Neural cell (in vitro differentiated cells): ENCODE measurements around the gene LDB2. TPM values are rescaled to one million over a fixed set of nuclear protein-coding genes. Genes with fewer than 3 reads are reported as not detected.
A peak's percentile ranks its signal among the peaks of the same experiment; 100 is the strongest.

Experiments used
- H2AFZ ChIP-seq: fragments of 200-600, 300-800 bp; sonication (generic), shearing (Covaris generic); 2 replicates; pipeline ENCODE4 v1.6.0; 2014; ENCODE audit warnings: low read depth, mild to moderate bottlenecking, antibody characterized with exemption, low read length, moderate library complexity
- H3F3A ChIP-seq: fragments of 200-600 bp; shearing (Covaris generic); 2 replicates; pipeline ENCODE4 v1.6.1; 2016; ENCODE audit warnings: mild to moderate bottlenecking, moderate library complexity, mixed read lengths, antibody characterized with exemption, low read length; ENCODE audit not compliant: insufficient read depth, poor library complexity, severe bottlenecking
- H3K27ac ChIP-seq: fragments of 200-600, 300-800 bp; sonication (generic), shearing (Covaris generic); 2 replicates; pipeline ENCODE4 v1.5.1; 2014; ENCODE audit warnings: mild to moderate bottlenecking, low read length, moderate library complexity
- H3K27me3 ChIP-seq: fragments of 300-800, 200-600 bp; sonication (generic), shearing (Covaris generic); 2 replicates; pipeline ENCODE4 v1.6.0; 2014; ENCODE audit warnings: mild to moderate bottlenecking, low read depth, low read length, moderate library complexity; ENCODE audit not compliant: insufficient read depth
- H3K36me3 ChIP-seq: fragments of 300-800, 200-600 bp; sonication (generic), shearing (Covaris generic); 2 replicates; pipeline ENCODE4 v1.5.1; 2014; ENCODE audit warnings: mild to moderate bottlenecking, antibody characterized with exemption, low read length, moderate library complexity; ENCODE audit not compliant: insufficient read depth
- H3K4me2 ChIP-seq: fragments of 300-800, 200-600 bp; sonication (generic), shearing (Covaris generic); 2 replicates; pipeline ENCODE4 v1.6.0; 2014; ENCODE audit warnings: mild to moderate bottlenecking, low read length
- H3K4me3 ChIP-seq: fragments of 300-800, 200-600 bp; sonication (generic), shearing (Covaris generic); 2 replicates; pipeline ENCODE4 v1.5.1; 2014; ENCODE audit warnings: mild to moderate bottlenecking, low read length, moderate library complexity
- H3K79me2 ChIP-seq: fragments of 200-600 bp; shearing (Covaris generic); replicated peaks from 2 replicates; pipeline ENCODE4 v1.6.0; 2014; ENCODE audit warnings: mild to moderate bottlenecking, low read length, moderate library complexity; ENCODE audit not compliant: insufficient read depth
- H3K9ac ChIP-seq: fragments of 300-800, 200-600 bp; sonication (generic), shearing (Covaris generic); 2 replicates; pipeline ENCODE4 v1.6.1; 2016; ENCODE audit warnings: mild to moderate bottlenecking, low read length, mixed read lengths
- H3K9me2 ChIP-seq: fragments of 200-600 bp; shearing (Covaris generic); 2 replicates; pipeline ENCODE4 v1.6.1; 2016; ENCODE audit warnings: mild to moderate bottlenecking, low read length, mixed read lengths; ENCODE audit not compliant: insufficient read depth
- H3K9me3 ChIP-seq: fragments of 200-600, 300-800 bp; sonication (generic), shearing (Covaris generic); 2 replicates; pipeline ENCODE4 v1.6.1; 2016; ENCODE audit warnings: mild to moderate bottlenecking, mixed run types, low read length, moderate library complexity, mixed read lengths
- H4K20me1 ChIP-seq: fragments of 200-600 bp; shearing (Covaris generic); 2 replicates; pipeline ENCODE4 v1.6.1; 2016; ENCODE audit warnings: mild to moderate bottlenecking, mixed run types; ENCODE audit not compliant: insufficient read depth
- EP300 ChIP-seq: fragments of 450-650 bp; conservative IDR thresholded peaks from 2 replicates; pipeline ENCODE4 v1.6.1; 2014; ENCODE audit warnings: antibody characterized with exemption, mild to moderate bottlenecking, moderate library complexity; ENCODE audit not compliant: poor library complexity, severe bottlenecking
- EZH2 ChIP-seq: fragments of 200-600, 300-800 bp; shearing (Covaris generic), sonication (generic); IDR thresholded peaks from 2 replicates; pipeline ENCODE4 v1.6.1; 2014; ENCODE audit warnings: antibody characterized with exemption, low read length, borderline replicate concordance, mild to moderate bottlenecking; ENCODE audit not compliant: insufficient read depth, poor library complexity, severe bottlenecking
- MXI1 ChIP-seq: fragments of 450-650 bp; conservative IDR thresholded peaks from 2 replicates; pipeline ENCODE4 v1.6.1; 2014; ENCODE audit warnings: antibody characterized with exemption, mild to moderate bottlenecking; ENCODE audit not compliant: poor library complexity, severe bottlenecking
- POLR2AphosphoS5 ChIP-seq: IDR thresholded peaks from 2 replicates; pipeline ENCODE4 v1.6.1; 2012
- RAD21 ChIP-seq: fragments of 450-650 bp; conservative IDR thresholded peaks from 2 replicates; pipeline ENCODE4 v1.6.1; 2014; ENCODE audit warnings: antibody characterized with exemption, mild to moderate bottlenecking, moderate library complexity
- SMC3 ChIP-seq: fragments of 450-650 bp; conservative IDR thresholded peaks from 2 replicates; pipeline ENCODE4 v1.6.1; 2014; ENCODE audit warnings: antibody characterized with exemption, mild to moderate bottlenecking, moderate library complexity; ENCODE audit not compliant: poor library complexity
- TAF1 ChIP-seq: IDR thresholded peaks from 2 replicates; pipeline ENCODE4 v1.6.1; 2012; ENCODE audit warnings: low read depth
- polyA plus RNA-seq: library from polyadenylated mRNA; depleted of rRNA; stranded (reverse); fragments of >200 nt; gene quantifications from 2 replicates; pipeline ENCODE4 v1.2.3, GENCODE V29; 2014
- TF ChIP-seq, protein P1 (sequence below): fragments of 450-650 bp; IDR thresholded peaks from 2 replicates; pipeline ENCODE4 v1.5.1; 2014; ENCODE audit warnings: antibody characterized with exemption, mild to moderate bottlenecking, moderate library complexity; ENCODE audit not compliant: poor library complexity, severe bottlenecking
- TF ChIP-seq, protein P2 (sequence below): IDR thresholded peaks from 2 replicates; pipeline ENCODE4 v1.6.1; 2012; ENCODE audit warnings: borderline replicate concordance

Gene LDB2
- polyA plus RNA-seq, 1 donor from 2014 or later: 58.9 TPM

DNA sequence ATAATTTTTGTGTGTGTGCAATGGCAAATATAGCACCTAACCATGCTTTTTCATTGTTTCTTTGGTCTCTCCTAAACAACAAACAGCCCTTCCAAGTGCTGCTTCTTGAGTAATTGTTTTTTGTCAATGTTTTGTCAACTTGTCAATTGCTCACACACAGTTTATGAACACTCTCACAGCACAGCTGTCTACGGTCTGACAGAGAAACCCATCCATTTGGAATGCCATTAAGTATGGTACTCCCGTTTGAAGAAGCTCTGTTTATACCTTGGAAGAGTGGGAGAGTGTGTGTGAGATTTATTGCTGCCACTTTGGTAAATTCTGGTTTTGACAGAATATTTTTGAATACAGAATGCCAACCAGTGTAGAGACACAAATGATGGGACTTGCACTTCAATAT lies 254.6 kb downstream of the LDB2 start:
- no peaks in the 10 kb centered on the region for H3K79me2 ChIP-seq
- H3K36me3 ChIP-seq: no peaks in the 10 kb centered on the region
- no peaks in the 10 kb centered on the region for H3K27me3 ChIP-seq
- H3K9me3 ChIP-seq: no peaks in the 10 kb centered on the region
- no peak overlapping the region for H3K4me2 ChIP-seq
- no peak overlapping the region for H2AFZ ChIP-seq
- no peaks in the 10 kb centered on the region for H3F3A ChIP-seq
- no peak overlapping the region for H3K9ac ChIP-seq
- H3K27ac ChIP-seq: no peak overlapping the region
- no peaks in the 10 kb centered on the region for H4K20me1 ChIP-seq
- TF ChIP-seq SMC3 (no peak), EP300 (peak; percentile 78), MXI1 (no peak), POLR2AphosphoS5 (peak; percentile 90)
- TF ChIP-seq, protein P1, sequence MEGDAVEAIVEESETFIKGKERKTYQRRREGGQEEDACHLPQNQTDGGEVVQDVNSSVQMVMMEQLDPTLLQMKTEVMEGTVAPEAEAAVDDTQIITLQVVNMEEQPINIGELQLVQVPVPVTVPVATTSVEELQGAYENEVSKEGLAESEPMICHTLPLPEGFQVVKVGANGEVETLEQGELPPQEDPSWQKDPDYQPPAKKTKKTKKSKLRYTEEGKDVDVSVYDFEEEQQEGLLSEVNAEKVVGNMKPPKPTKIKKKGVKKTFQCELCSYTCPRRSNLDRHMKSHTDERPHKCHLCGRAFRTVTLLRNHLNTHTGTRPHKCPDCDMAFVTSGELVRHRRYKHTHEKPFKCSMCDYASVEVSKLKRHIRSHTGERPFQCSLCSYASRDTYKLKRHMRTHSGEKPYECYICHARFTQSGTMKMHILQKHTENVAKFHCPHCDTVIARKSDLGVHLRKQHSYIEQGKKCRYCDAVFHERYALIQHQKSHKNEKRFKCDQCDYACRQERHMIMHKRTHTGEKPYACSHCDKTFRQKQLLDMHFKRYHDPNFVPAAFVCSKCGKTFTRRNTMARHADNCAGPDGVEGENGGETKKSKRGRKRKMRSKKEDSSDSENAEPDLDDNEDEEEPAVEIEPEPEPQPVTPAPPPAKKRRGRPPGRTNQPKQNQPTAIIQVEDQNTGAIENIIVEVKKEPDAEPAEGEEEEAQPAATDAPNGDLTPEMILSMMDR: no peak
- TF ChIP-seq, protein P2, sequence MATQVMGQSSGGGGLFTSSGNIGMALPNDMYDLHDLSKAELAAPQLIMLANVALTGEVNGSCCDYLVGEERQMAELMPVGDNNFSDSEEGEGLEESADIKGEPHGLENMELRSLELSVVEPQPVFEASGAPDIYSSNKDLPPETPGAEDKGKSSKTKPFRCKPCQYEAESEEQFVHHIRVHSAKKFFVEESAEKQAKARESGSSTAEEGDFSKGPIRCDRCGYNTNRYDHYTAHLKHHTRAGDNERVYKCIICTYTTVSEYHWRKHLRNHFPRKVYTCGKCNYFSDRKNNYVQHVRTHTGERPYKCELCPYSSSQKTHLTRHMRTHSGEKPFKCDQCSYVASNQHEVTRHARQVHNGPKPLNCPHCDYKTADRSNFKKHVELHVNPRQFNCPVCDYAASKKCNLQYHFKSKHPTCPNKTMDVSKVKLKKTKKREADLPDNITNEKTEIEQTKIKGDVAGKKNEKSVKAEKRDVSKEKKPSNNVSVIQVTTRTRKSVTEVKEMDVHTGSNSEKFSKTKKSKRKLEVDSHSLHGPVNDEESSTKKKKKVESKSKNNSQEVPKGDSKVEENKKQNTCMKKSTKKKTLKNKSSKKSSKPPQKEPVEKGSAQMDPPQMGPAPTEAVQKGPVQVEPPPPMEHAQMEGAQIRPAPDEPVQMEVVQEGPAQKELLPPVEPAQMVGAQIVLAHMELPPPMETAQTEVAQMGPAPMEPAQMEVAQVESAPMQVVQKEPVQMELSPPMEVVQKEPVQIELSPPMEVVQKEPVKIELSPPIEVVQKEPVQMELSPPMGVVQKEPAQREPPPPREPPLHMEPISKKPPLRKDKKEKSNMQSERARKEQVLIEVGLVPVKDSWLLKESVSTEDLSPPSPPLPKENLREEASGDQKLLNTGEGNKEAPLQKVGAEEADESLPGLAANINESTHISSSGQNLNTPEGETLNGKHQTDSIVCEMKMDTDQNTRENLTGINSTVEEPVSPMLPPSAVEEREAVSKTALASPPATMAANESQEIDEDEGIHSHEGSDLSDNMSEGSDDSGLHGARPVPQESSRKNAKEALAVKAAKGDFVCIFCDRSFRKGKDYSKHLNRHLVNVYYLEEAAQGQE: peak; percentile 60
- H3K4me3 ChIP-seq: no peak overlapping the region
- no peaks in the 10 kb centered on the region for H3K9me2 ChIP-seq

DNA sequence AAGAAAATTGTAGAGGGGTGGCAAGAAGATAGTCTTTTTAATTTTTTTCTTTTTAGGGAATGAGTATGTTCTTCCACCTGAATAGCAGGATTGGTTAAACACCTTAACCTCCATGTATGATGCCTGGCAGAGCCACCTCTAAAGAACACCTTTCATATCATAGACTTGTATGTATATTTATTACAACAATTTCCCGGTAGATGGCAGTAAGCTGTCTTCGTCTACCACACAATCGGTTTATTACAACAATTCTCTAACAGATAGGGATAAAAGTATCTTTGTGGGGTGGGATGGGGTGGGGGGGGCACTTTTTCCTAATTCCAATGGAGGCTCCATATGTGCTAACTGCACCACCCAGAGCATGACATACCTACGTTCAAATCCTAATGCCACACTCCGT lies 255.5 kb downstream of the LDB2 start:
- Histone ChIP-seq H3K79me2 (no peaks in the 10 kb centered on the region), H3K4me3 (no peak overlapping the region), H3K36me3 (no peaks in the 10 kb centered on the region), H3K4me2 (no peak overlapping the region), H3K27me3 (no peaks in the 10 kb centered on the region), H3F3A (no peaks in the 10 kb centered on the region), H2AFZ (no peak overlapping the region), H3K9me2 (no peaks in the 10 kb centered on the region), H4K20me1 (no peaks in the 10 kb centered on the region), H3K9ac (no peak overlapping the region), H3K9me3 (no peaks in the 10 kb centered on the region), H3K27ac (no peak overlapping the region)
- TF ChIP-seq, protein P1: no peak
- TF ChIP-seq SMC3 (no peak), EP300 (no peak), MXI1 (no peak), RAD21 (no peak), TAF1 (no peak), EZH2 (no peak), POLR2AphosphoS5 (no peak)
- TF ChIP-seq, protein P2: no peak
